Transverse colon (tissue), 4 donors: ENCODE results near the gene NBEA.

Source experiments
- CTCF ChIP-seq, 5 experiments: fragments of 200-600 bp in 3 of 5; fragments of 450-650 bp in 2 of 5; sonication (generic) in 3 of 5; IDR thresholded peaks; 1 replicate in 2 of 5; 2 replicates in 3 of 5; pipeline ENCODE4 v1.5.1; 2016 to 2017; ENCODE audit warnings: antibody characterized with exemption in 5 of 5, inconsistent platforms in 3 of 5, mild to moderate bottlenecking in 2 of 5, moderate library complexity in 1 of 5
- EP300 ChIP-seq: sonication (generic); formaldehyde crosslinking; IDR thresholded peaks from one replicate; pipeline ENCODE4 v1.6.1; 2017; ENCODE audit warnings: antibody characterized with exemption, low read depth
- POLR2A ChIP-seq: fragments of 450-650 bp; IDR thresholded peaks from one replicate; pipeline ENCODE4 v1.6.1; 2016; ENCODE audit warnings: antibody characterized with exemption, mild to moderate bottlenecking, moderate library complexity
- POLR2AphosphoS5 ChIP-seq, 3 donors: sonication (generic); formaldehyde crosslinking; IDR thresholded peaks; one replicate each; pipeline ENCODE4 v1.6.1; 2016; ENCODE audit warnings: antibody characterized with exemption in 3 of 3

GRCh38 chr13:34911159-34911558 is 30.9 kb upstream of the NBEA start:
- TF ChIP-seq CTCF (IDR thresholded peaks at IDR 0.05) (no peak), POLR2A (no peak), POLR2AphosphoS5 (IDR thresholded peaks at IDR 0.05) (no peak), EP300 (no peak)
